HepG2 (cell line): ENCODE measurements around the gene POLR3GL. TPM values are rescaled to one million over a fixed set of nuclear protein-coding genes. Genes with fewer than 3 reads are reported as not detected.

ENCODE experiments used
- CHCHD3 ChIP-seq: sonication (generic); formaldehyde crosslinking; IDR thresholded peaks from 2 replicates; pipeline ENCODE4 v1.8.0; 2022; ENCODE audit warnings: mild to moderate bottlenecking, missing genetic modification reagents, moderate library complexity
- HDAC1 ChIP-seq: sonication (generic); formaldehyde crosslinking; IDR thresholded peaks from 2 replicates; pipeline ENCODE4 v1.5.1; 2020; ENCODE audit warnings: mild to moderate bottlenecking, missing genetic modification reagents
- TAF1 ChIP-seq: sonication (generic); formaldehyde crosslinking; IDR thresholded peaks from 2 replicates; pipeline ENCODE4 v1.4.0; 2020; ENCODE audit warnings: missing genetic modification reagents
- TMF1 ChIP-seq: sonication (generic); formaldehyde crosslinking; IDR thresholded peaks from 2 replicates; pipeline ENCODE4 v1.8.1; 2022; ENCODE audit warnings: low read depth, missing genetic modification reagents
- ZNF251 ChIP-seq: sonication (generic); formaldehyde crosslinking; IDR thresholded peaks from 2 replicates; pipeline ENCODE4 v1.9.0; 2021; ENCODE audit warnings: mild to moderate bottlenecking, missing genetic modification reagents
- ZNF292 ChIP-seq: sonication (generic); formaldehyde crosslinking; IDR thresholded peaks from 2 replicates; pipeline ENCODE4 v1.8.1; 2022; ENCODE audit warnings: mild to moderate bottlenecking, low read depth, missing genetic modification reagents, borderline replicate concordance
- ZNF615 ChIP-seq: sonication (generic); formaldehyde crosslinking; IDR thresholded peaks from 2 replicates; pipeline ENCODE4 v1.5.0; 2020; ENCODE audit warnings: mild to moderate bottlenecking, missing genetic modification reagents, borderline replicate concordance
- ZNF644 ChIP-seq: IDR thresholded peaks from 2 replicates; pipeline ENCODE4 v1.6.1; 2016; ENCODE audit warnings: low read depth
- ZNF737 ChIP-seq: sonication (generic); formaldehyde crosslinking; IDR thresholded peaks from 2 replicates; pipeline ENCODE4 v1.5.0; 2020; ENCODE audit warnings: missing genetic modification reagents, mild to moderate bottlenecking, borderline replicate concordance
- ZSCAN9 ChIP-seq: IDR thresholded peaks from 2 replicates; pipeline ENCODE4 v1.6.1; 2016; ENCODE audit warnings: borderline replicate concordance
- polyA plus RNA-seq, 8 experiments: library from polyadenylated mRNA; depleted of rRNA in 3 of 8; stranded (reverse) in 7 of 8; unstranded in 1 of 8; fragments of >200 nt; fragmentation: Illumina TruSeq in 4 of 8; extraction: Trizol in 4 of 8; gene quantifications; 2 replicates each; pipeline versions ENCODE4 v1.2.1 to v1.2.3, GENCODE V29; 2011 to 2016; ENCODE audit warnings: low read depth in 4 of 8, missing spikeins in 1 of 8, mixed read lengths in 1 of 8; ENCODE audit not compliant: insufficient read depth in 1 of 8
- total RNA-seq, 5 experiments: library from RNA; depleted of rRNA; stranded (reverse); fragments of >200 nt; fragmentation: Illumina TruSeq; extraction: Trizol; gene quantifications; 2 replicates each; pipeline ENCODE4 v1.2.3, GENCODE V29; 2016; ENCODE audit warnings: low read depth in 1 of 5
- TF ChIP-seq, protein P1 (sequence below): sonication (generic); formaldehyde crosslinking; IDR thresholded peaks from 2 replicates; pipeline ENCODE4 v1.4.0; 2020; ENCODE audit warnings: missing genetic modification reagents
- TF ChIP-seq, protein P2 (sequence below): IDR thresholded peaks from 2 replicates; pipeline ENCODE4 v1.6.1; 2016; ENCODE audit warnings: low read depth, missing genetic modification reagents, missing compliant biosample characterization
- TF ChIP-seq, protein P3 (sequence below): sonication (generic); formaldehyde crosslinking; IDR thresholded peaks from 2 replicates; pipeline ENCODE4 v1.8.0; 2022; ENCODE audit warnings: low read depth, missing genetic modification reagents
- TF ChIP-seq, protein P4 (sequence below): sonication (generic); formaldehyde crosslinking; IDR thresholded peaks from 2 replicates; pipeline ENCODE4 v1.4.0; 2020; ENCODE audit warnings: missing genetic modification reagents, mild to moderate bottlenecking, borderline replicate concordance
- TF ChIP-seq, protein P5 (sequence below): sonication (generic); IDR thresholded peaks from 2 replicates; pipeline ENCODE4 v1.6.1; 2016; ENCODE audit warnings: low read depth, borderline replicate concordance
- TF ChIP-seq, protein P6 (sequence below): sonication (generic); formaldehyde crosslinking; IDR thresholded peaks from 2 replicates; pipeline ENCODE4 v1.4.0; 2020; ENCODE audit warnings: missing genetic modification reagents

Gene POLR3GL
- total and polyA plus RNA-seq, 2 of the 13 experiments (the other 11 are each of a cell fraction or from before 2014, with no cell fraction given): 11.5 to 12.4 TPM

DNA sequence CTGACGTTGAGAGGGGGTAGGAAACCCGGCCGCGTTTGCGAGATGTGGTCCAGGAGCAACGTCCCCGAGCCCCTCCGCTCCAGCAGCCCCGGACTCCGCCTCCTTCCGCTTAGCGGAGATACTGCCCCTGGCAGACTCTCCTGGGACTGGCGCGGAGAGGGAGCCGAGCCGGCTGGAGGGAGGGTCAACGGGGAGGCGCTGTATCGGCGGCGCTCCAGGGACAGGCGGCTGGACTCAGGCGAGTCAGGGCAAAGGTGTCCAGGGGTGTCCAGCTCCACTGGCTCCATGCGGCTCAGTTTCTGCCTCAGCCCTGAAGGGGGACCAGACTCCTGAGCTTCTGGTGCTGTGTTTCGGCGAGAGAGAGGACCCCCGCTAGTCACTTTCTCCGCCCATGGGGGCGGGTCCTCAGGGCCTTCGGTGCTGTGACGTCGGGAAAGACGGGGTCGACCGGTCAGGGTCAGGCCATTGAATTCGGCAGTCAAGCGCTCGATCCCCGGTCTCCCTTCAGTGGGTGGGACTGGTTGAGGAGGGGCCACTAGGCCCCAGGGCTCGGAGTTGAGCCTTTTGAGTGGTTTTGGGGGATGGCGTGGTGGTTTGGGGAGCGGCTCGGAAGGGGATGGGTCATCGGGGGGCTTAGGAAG, 3.9 kb upstream of the POLR3GL start (continued):
- TF ChIP-seq TAF1 (peak; percentile 60; the same call in 1 of the 2 replicates), ZNF737 (CRISPR knock-in tag) (no peak), ZSCAN9 (no peak), ZNF615 (CRISPR knock-in tag) (no peak), ZNF251 (no peak), TMF1 (no peak), ZNF644 (CRISPR knock-in tag) (no peak), HDAC1 (peak; percentile 74), CHCHD3 (no peak), ZNF292 (CRISPR knock-in tag) (peak; percentile 62; the same call in 1 of the 2 replicates)
- TF ChIP-seq, protein P1, sequence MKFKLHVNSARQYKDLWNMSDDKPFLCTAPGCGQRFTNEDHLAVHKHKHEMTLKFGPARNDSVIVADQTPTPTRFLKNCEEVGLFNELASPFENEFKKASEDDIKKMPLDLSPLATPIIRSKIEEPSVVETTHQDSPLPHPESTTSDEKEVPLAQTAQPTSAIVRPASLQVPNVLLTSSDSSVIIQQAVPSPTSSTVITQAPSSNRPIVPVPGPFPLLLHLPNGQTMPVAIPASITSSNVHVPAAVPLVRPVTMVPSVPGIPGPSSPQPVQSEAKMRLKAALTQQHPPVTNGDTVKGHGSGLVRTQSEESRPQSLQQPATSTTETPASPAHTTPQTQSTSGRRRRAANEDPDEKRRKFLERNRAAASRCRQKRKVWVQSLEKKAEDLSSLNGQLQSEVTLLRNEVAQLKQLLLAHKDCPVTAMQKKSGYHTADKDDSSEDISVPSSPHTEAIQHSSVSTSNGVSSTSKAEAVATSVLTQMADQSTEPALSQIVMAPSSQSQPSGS: no peak
- TF ChIP-seq, protein P2, sequence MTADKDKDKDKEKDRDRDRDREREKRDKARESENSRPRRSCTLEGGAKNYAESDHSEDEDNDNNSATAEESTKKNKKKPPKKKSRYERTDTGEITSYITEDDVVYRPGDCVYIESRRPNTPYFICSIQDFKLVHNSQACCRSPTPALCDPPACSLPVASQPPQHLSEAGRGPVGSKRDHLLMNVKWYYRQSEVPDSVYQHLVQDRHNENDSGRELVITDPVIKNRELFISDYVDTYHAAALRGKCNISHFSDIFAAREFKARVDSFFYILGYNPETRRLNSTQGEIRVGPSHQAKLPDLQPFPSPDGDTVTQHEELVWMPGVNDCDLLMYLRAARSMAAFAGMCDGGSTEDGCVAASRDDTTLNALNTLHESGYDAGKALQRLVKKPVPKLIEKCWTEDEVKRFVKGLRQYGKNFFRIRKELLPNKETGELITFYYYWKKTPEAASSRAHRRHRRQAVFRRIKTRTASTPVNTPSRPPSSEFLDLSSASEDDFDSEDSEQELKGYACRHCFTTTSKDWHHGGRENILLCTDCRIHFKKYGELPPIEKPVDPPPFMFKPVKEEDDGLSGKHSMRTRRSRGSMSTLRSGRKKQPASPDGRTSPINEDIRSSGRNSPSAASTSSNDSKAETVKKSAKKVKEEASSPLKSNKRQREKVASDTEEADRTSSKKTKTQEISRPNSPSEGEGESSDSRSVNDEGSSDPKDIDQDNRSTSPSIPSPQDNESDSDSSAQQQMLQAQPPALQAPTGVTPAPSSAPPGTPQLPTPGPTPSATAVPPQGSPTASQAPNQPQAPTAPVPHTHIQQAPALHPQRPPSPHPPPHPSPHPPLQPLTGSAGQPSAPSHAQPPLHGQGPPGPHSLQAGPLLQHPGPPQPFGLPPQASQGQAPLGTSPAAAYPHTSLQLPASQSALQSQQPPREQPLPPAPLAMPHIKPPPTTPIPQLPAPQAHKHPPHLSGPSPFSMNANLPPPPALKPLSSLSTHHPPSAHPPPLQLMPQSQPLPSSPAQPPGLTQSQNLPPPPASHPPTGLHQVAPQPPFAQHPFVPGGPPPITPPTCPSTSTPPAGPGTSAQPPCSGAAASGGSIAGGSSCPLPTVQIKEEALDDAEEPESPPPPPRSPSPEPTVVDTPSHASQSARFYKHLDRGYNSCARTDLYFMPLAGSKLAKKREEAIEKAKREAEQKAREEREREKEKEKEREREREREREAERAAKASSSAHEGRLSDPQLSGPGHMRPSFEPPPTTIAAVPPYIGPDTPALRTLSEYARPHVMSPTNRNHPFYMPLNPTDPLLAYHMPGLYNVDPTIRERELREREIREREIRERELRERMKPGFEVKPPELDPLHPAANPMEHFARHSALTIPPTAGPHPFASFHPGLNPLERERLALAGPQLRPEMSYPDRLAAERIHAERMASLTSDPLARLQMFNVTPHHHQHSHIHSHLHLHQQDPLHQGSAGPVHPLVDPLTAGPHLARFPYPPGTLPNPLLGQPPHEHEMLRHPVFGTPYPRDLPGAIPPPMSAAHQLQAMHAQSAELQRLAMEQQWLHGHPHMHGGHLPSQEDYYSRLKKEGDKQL (CRISPR knock-in tag): no peak
- TF ChIP-seq, protein P3, sequence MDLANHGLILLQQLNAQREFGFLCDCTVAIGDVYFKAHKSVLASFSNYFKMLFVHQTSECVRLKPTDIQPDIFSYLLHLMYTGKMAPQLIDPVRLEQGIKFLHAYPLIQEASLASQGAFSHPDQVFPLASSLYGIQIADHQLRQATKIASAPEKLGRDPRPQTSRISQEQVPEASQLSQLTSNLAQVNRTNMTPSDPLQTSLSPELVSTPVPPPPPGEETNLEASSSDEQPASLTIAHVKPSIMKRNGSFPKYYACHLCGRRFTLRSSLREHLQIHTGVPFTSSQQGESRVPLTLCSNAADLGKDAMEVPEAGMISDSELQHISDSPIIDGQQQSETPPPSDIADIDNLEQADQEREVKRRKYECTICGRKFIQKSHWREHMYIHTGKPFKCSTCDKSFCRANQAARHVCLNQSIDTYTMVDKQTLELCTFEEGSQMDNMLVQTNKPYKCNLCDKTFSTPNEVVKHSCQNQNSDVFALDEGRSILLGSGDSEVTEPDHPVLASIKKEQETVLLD (CRISPR knock-in tag): no peak
- TF ChIP-seq, protein P4, sequence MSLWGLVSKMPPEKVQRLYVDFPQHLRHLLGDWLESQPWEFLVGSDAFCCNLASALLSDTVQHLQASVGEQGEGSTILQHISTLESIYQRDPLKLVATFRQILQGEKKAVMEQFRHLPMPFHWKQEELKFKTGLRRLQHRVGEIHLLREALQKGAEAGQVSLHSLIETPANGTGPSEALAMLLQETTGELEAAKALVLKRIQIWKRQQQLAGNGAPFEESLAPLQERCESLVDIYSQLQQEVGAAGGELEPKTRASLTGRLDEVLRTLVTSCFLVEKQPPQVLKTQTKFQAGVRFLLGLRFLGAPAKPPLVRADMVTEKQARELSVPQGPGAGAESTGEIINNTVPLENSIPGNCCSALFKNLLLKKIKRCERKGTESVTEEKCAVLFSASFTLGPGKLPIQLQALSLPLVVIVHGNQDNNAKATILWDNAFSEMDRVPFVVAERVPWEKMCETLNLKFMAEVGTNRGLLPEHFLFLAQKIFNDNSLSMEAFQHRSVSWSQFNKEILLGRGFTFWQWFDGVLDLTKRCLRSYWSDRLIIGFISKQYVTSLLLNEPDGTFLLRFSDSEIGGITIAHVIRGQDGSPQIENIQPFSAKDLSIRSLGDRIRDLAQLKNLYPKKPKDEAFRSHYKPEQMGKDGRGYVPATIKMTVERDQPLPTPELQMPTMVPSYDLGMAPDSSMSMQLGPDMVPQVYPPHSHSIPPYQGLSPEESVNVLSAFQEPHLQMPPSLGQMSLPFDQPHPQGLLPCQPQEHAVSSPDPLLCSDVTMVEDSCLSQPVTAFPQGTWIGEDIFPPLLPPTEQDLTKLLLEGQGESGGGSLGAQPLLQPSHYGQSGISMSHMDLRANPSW (CRISPR knock-in tag): no peak
- TF ChIP-seq, protein P5, sequence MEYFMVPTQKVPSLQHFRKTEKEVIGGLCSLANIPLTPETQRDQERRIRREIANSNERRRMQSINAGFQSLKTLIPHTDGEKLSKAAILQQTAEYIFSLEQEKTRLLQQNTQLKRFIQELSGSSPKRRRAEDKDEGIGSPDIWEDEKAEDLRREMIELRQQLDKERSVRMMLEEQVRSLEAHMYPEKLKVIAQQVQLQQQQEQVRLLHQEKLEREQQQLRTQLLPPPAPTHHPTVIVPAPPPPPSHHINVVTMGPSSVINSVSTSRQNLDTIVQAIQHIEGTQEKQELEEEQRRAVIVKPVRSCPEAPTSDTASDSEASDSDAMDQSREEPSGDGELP: peak; percentile 22; the same call in 1 of the 2 replicates
- TF ChIP-seq, protein P6, sequence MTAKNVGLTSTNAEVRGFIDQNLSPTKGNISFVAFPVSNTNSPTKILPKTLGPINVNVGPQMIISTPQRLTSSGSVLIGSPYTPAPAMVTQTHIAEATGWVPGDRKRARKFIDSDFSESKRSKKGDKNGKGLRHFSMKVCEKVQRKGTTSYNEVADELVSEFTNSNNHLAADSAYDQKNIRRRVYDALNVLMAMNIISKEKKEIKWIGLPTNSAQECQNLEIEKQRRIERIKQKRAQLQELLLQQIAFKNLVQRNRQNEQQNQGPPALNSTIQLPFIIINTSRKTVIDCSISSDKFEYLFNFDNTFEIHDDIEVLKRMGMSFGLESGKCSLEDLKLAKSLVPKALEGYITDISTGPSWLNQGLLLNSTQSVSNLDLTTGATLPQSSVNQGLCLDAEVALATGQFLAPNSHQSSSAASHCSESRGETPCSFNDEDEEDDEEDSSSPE (CRISPR knock-in tag): no peak
